ENCODE data around the gene USP32. TPM values are rescaled to one million over a fixed set of nuclear protein-coding genes. Genes with fewer than 3 reads are reported as not detected.

USP32 gene
- total and polyA plus RNA-seq, 4 experiments from 2014 or later = 2.6 to 36.2 (median 20.4) TPM

- no peaks in the 10 kb centered on the region for H3K9me3 ChIP-seq (ENCODE audit: control insufficient read depth in 1 of 2, low read length in 2 of 2)
- H3K36me3 Mint-ChIP-seq = peaks cover 24 to 28% of the 10 kb centered on the region in 2 donors
- H3K4me3 Mint-ChIP-seq = no peak overlapping the region
- CTCF ChIA-PET (ENCODE audit: partially characterized antibody) = no interaction called here
- no peaks in the 10 kb centered on the region for H3K9me3 Mint-ChIP-seq
- peaks cover 5% of the 10 kb centered on the region for H3K36me3 ChIP-seq (ENCODE audit: insufficient read depth, low read length)
- H3K27me3 ChIP-seq (ENCODE audit: insufficient read depth, low read length) = no peaks in the 10 kb centered on the region
- POLR2A ChIA-PET (ENCODE audit: partially characterized antibody) = no interaction called here
- no peaks in the 10 kb centered on the region for H3K4me1 ChIP-seq (ENCODE audit: insufficient read depth, low read length)
- H3K27ac Mint-ChIP-seq = no peak overlapping the region
- no peaks in the 10 kb centered on the region for H3K27me3 Mint-ChIP-seq
- H3K27ac ChIP-seq (ENCODE audit: low read depth, low read length) = no peak overlapping the region
- H3K4me3 ChIP-seq (ENCODE audit: low read length in 2 of 2) = no peak overlapping the region
- DNase-seq = no peak
- intact Hi-C loops (cut with micrococcal nuclease) = no loop called here
- peaks cover 0 to 2% (median under 1%) of the 10 kb centered on the region in 4 donors for H3K4me1 Mint-ChIP-seq
These were observed 108.1 kb downstream of the USP32 start for GRCh38 chr17:60283816-60284215.

- H3K36me3 ChIP-seq (ENCODE audit: insufficient read depth, low read length) = no peaks in the 10 kb centered on the region
- no peaks in the 10 kb centered on the region for H3K9me3 Mint-ChIP-seq
- no peaks in the 10 kb centered on the region for H3K9me3 ChIP-seq (ENCODE audit: control insufficient read depth in 1 of 2, low read length in 2 of 2)
- ChIA-PET CTCF (ENCODE audit: partially characterized antibody) (no interaction called here), POLR2A (ENCODE audit: partially characterized antibody) (no interaction called here)
- no peak overlapping the region for H3K27ac Mint-ChIP-seq
- intact Hi-C loops (cut with micrococcal nuclease) = no loop called here
- H3K4me3 ChIP-seq (ENCODE audit: low read length in 2 of 2) = no peak overlapping the region
- H3K27me3 ChIP-seq (ENCODE audit: insufficient read depth, low read length) = no peaks in the 10 kb centered on the region
- H3K4me1 Mint-ChIP-seq = peaks cover 0 to 4% (median 1%) of the 10 kb centered on the region in 4 donors
- DNase-seq = no peak
- no peak overlapping the region for H3K4me3 Mint-ChIP-seq
- no peaks in the 10 kb centered on the region for H3K4me1 ChIP-seq (ENCODE audit: insufficient read depth, low read length)
- H3K27me3 Mint-ChIP-seq = no peaks in the 10 kb centered on the region
- H3K27ac ChIP-seq (ENCODE audit: low read depth, low read length) = no peak overlapping the region
- H3K36me3 Mint-ChIP-seq = peaks cover 14 to 19% of the 10 kb centered on the region in 2 donors
These were observed 111.3 kb downstream of the USP32 start for GRCh38 chr17:60280673-60281072.

DNA sequence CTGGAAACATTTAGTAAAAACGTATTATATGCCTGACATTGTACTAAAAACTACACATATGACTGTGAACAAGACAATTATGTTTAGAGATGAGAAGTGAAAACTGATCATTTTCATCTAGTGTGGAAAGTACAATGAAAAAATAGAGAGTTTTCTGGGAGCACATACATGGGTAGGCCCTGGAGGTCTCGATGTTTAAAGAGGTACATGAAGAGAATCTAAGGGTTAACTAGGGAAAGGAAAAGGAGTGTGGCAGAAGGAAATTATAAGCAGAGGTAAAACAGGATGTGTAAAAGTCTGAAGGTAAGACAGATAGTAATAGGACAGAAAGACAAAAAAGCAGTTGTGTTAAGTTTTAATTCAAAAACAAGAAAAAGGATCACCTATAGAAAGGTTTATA is 113.7 kb downstream of the USP32 start:
- Histone ChIP-seq H3K27ac (ENCODE audit: low read depth, low read length) (no peak overlapping the region), H3K4me1 (ENCODE audit: insufficient read depth, low read length) (no peaks in the 10 kb centered on the region), H3K4me3 (ENCODE audit: low read length in 2 of 2) (no peak overlapping the region), H3K27me3 (ENCODE audit: insufficient read depth, low read length) (no peaks in the 10 kb centered on the region), H3K36me3 (ENCODE audit: insufficient read depth, low read length) (no peaks in the 10 kb centered on the region), H3K9me3 (ENCODE audit: control insufficient read depth in 1 of 2, low read length in 2 of 2) (no peaks in the 10 kb centered on the region)
- intact Hi-C loops (cut with micrococcal nuclease) = no loop called here
- POLR2A ChIA-PET (ENCODE audit: partially characterized antibody) = no interaction called here
- CTCF ChIA-PET (ENCODE audit: partially characterized antibody) = no interaction called here
- H3K36me3 Mint-ChIP-seq = peaks cover 5 to 11% of the 10 kb centered on the region in 2 donors
- peak overlapping the region in 2 of 7 donors; percentile 22 to 51 for H3K27ac Mint-ChIP-seq
- peaks cover 0 to 7% (median 0%) of the 10 kb centered on the region in 4 donors for H3K4me1 Mint-ChIP-seq
- peak overlapping the region in 1 of 8 donors; percentile 36 for H3K4me3 Mint-ChIP-seq
- no peaks in the 10 kb centered on the region for H3K9me3 Mint-ChIP-seq
- no peaks in the 10 kb centered on the region for H3K27me3 Mint-ChIP-seq
- DNase-seq = no peak

- H3K4me1 Mint-ChIP-seq = peaks cover 0 to 7% (median 0%) of the 10 kb centered on the region in 4 donors
- no peak overlapping the region for H3K27ac Mint-ChIP-seq
- POLR2A ChIA-PET (ENCODE audit: partially characterized antibody) = no interaction called here
- DNase-seq = no peak
- Histone ChIP-seq H3K36me3 (ENCODE audit: insufficient read depth, low read length) (no peaks in the 10 kb centered on the region), H3K27ac (ENCODE audit: low read depth, low read length) (no peak overlapping the region), H3K4me3 (ENCODE audit: low read length in 2 of 2) (no peak overlapping the region), H3K9me3 (ENCODE audit: control insufficient read depth in 1 of 2, low read length in 2 of 2) (no peaks in the 10 kb centered on the region), H3K4me1 (ENCODE audit: insufficient read depth, low read length) (no peaks in the 10 kb centered on the region), H3K27me3 (ENCODE audit: insufficient read depth, low read length) (no peaks in the 10 kb centered on the region)
- no peaks in the 10 kb centered on the region for H3K9me3 Mint-ChIP-seq
- CTCF ChIA-PET (ENCODE audit: partially characterized antibody) = no interaction called here
- no peak overlapping the region for H3K4me3 Mint-ChIP-seq
- intact Hi-C loops (cut with micrococcal nuclease) = no loop called here
- H3K36me3 Mint-ChIP-seq = peaks cover 8 to 9% of the 10 kb centered on the region in 2 donors
- no peaks in the 10 kb centered on the region for H3K27me3 Mint-ChIP-seq
These were observed 114.7 kb downstream of the USP32 start for GRCh38 chr17:60277258-60277657.

GRCh38 chr17:60269417-60269816 is 122.5 kb downstream of the USP32 start:
- no peaks in the 10 kb centered on the region for H3K9me3 ChIP-seq (ENCODE audit: control insufficient read depth in 1 of 2, low read length in 2 of 2)
- Mint-ChIP-seq H3K4me1 (peaks cover 0 to 2% (median 0%) of the 10 kb centered on the region in 4 donors), H3K4me3 (no peak overlapping the region), H3K27me3 (no peaks in the 10 kb centered on the region), H3K27ac (peak overlapping the region in 1 of 7 donors; percentile 13), H3K36me3 (peaks cover 28 to 40% of the 10 kb centered on the region in 2 donors), H3K9me3 (no peaks in the 10 kb centered on the region)
- no peaks in the 10 kb centered on the region for H3K4me1 ChIP-seq (ENCODE audit: insufficient read depth, low read length)
- ChIA-PET CTCF (ENCODE audit: partially characterized antibody) (no interaction called here), POLR2A (ENCODE audit: partially characterized antibody) (no interaction called here)
- no peaks in the 10 kb centered on the region for H3K36me3 ChIP-seq (ENCODE audit: insufficient read depth, low read length)
- H3K27ac ChIP-seq (ENCODE audit: low read depth, low read length) = no peak overlapping the region
- intact Hi-C loops (cut with micrococcal nuclease) = no loop called here
- no peak for DNase-seq
- no peaks in the 10 kb centered on the region for H3K27me3 ChIP-seq (ENCODE audit: insufficient read depth, low read length)
- H3K4me3 ChIP-seq (ENCODE audit: low read length in 2 of 2) = no peak overlapping the region

GRCh38 chr17:60260540-60260939 is 131.4 kb downstream of the USP32 start:
- peaks cover 0 to 3% (median 0%) of the 10 kb centered on the region in 4 donors for H3K4me1 Mint-ChIP-seq

GRCh38 chr17:60258313-60258712 is 133.6 kb downstream of the USP32 start:
- Mint-ChIP-seq H3K9me3 (no peaks in the 10 kb centered on the region), H3K4me1 (peaks cover 0 to 3% (median 0%) of the 10 kb centered on the region in 4 donors), H3K27me3 (no peaks in the 10 kb centered on the region), H3K27ac (no peak overlapping the region), H3K36me3 (peaks cover 36 to 49% of the 10 kb centered on the region in 2 donors), H3K4me3 (no peak overlapping the region)
- Histone ChIP-seq H3K9me3 (ENCODE audit: control insufficient read depth in 1 of 2, low read length in 2 of 2) (no peaks in the 10 kb centered on the region), H3K27me3 (ENCODE audit: insufficient read depth, low read length) (no peaks in the 10 kb centered on the region), H3K4me3 (ENCODE audit: low read length in 2 of 2) (no peak overlapping the region), H3K36me3 (ENCODE audit: insufficient read depth, low read length) (peaks cover 8% of the 10 kb centered on the region), H3K4me1 (ENCODE audit: insufficient read depth, low read length) (no peaks in the 10 kb centered on the region), H3K27ac (ENCODE audit: low read depth, low read length) (no peak overlapping the region)
- CTCF ChIA-PET (ENCODE audit: partially characterized antibody) = no interaction called here
- DNase-seq = no peak
- intact Hi-C loops (cut with micrococcal nuclease) = no loop called here
- POLR2A ChIA-PET (ENCODE audit: partially characterized antibody) = interaction anchor here (0.5 kb wide), 1 partner anchor 132 kb away, joined by 3 read pairs; no protein-coding TSS in a partner anchor

More at GRCh38 chr17:60260540-60260939, 131.4 kb downstream of the USP32 start:
- Mint-ChIP-seq H3K27ac (no peak overlapping the region), H3K36me3 (peaks cover 39 to 52% of the 10 kb centered on the region in 2 donors), H3K9me3 (no peaks in the 10 kb centered on the region), H3K27me3 (no peaks in the 10 kb centered on the region), H3K4me3 (no peak overlapping the region)
- Histone ChIP-seq H3K27me3 (ENCODE audit: insufficient read depth, low read length) (no peaks in the 10 kb centered on the region), H3K9me3 (ENCODE audit: control insufficient read depth in 1 of 2, low read length in 2 of 2) (no peaks in the 10 kb centered on the region), H3K4me3 (ENCODE audit: low read length in 2 of 2) (no peak overlapping the region), H3K36me3 (ENCODE audit: insufficient read depth, low read length) (peaks cover 8% of the 10 kb centered on the region), H3K27ac (ENCODE audit: low read depth, low read length) (no peak overlapping the region), H3K4me1 (ENCODE audit: insufficient read depth, low read length) (no peaks in the 10 kb centered on the region)
- CTCF ChIA-PET (ENCODE audit: partially characterized antibody) = no interaction called here
- no peak for DNase-seq
- POLR2A ChIA-PET (ENCODE audit: partially characterized antibody) = no interaction called here
- intact Hi-C loops (cut with micrococcal nuclease) = no loop called here

DNA sequence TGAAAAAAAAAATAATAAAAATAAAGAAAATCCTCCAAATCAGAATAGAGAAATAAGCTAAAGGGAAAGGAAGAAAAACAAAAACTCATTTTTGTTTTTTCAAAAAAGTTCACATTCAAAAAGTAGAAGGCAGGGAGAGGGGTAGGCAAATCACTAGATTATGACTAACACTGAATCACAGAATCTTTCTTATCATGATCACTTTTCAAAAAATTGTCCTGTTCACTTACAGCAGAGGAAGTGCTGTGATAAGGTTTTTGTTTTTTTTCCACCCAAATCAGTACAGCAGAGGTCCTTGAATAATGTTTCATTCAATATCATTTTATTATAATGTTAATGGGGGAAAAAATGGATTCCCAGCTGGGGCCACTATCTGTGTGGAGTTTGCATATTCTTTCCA is 135.8 kb downstream of the USP32 start:
- H3K4me3 Mint-ChIP-seq = no peak overlapping the region
- no peak overlapping the region for H3K27ac Mint-ChIP-seq
- no peaks in the 10 kb centered on the region for H3K9me3 Mint-ChIP-seq
- H3K36me3 ChIP-seq (ENCODE audit: insufficient read depth, low read length) = peaks cover 5% of the 10 kb centered on the region
- H3K4me1 ChIP-seq (ENCODE audit: insufficient read depth, low read length) = no peaks in the 10 kb centered on the region
- intact Hi-C loops (cut with micrococcal nuclease) = no loop called here
- no peaks in the 10 kb centered on the region for H3K27me3 Mint-ChIP-seq
- H3K4me3 ChIP-seq (ENCODE audit: low read length in 2 of 2) = no peak overlapping the region
- no peaks in the 10 kb centered on the region for H3K9me3 ChIP-seq (ENCODE audit: control insufficient read depth in 1 of 2, low read length in 2 of 2)
- peaks cover 30 to 43% of the 10 kb centered on the region in 2 donors for H3K36me3 Mint-ChIP-seq
- peaks cover 0 to 1% (median 0%) of the 10 kb centered on the region in 4 donors for H3K4me1 Mint-ChIP-seq
- CTCF ChIA-PET (ENCODE audit: partially characterized antibody) = interaction anchor here (0.7 kb wide), 1 partner anchor 16 kb away, joined by 3 read pairs; no protein-coding TSS in a partner anchor
- no peaks in the 10 kb centered on the region for H3K27me3 ChIP-seq (ENCODE audit: insufficient read depth, low read length)
- H3K27ac ChIP-seq (ENCODE audit: low read depth, low read length) = no peak overlapping the region
- DNase-seq = no peak
- POLR2A ChIA-PET (ENCODE audit: partially characterized antibody) = no interaction called here
